ENCODE measurements around the gene ZNF276. TPM values are rescaled to one million over a fixed set of nuclear protein-coding genes. Genes with fewer than 3 reads are reported as not detected.
"Not testable (repeated sequence)": the region's sequence is repeated elsewhere in the genome, so short reads cannot be mapped to it uniquely, and the experiment has no call there.

The ZNF276 gene
- total RNA-seq, 1 donor from 2014 or later, result 33.8 TPM

GRCh38 chr16:89733792-89734191 is 12.5 kb downstream of the ZNF276 start:
- DNase-seq (ENCODE audit: extremely low read depth, low read depth, low spot score), result no peak

DNA sequence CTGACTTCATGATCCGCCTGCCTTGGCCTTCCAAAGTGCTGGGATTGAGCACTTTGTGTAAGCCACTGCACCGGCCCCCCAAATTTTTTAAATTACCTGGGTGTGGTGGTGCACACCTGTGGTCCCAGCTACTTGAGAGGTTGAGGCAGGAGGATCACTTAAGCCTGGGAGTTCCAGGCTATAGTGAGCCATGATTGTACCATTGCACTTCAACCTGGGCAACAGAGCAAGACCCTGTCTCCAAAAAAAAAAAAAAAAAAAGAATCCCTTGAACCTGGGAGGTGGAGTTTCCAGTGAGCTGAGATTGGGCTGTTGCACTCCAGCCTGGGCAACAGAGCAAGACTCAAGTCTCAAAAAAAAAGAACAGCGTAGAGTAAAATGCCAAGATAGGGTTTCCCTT is 15.2 kb downstream of the ZNF276 start:
- no peak for DNase-seq (ENCODE audit: extremely low read depth, low read depth, low spot score)

- no peak for DNase-seq (ENCODE audit: extremely low read depth, low read depth, low spot score)
Measured at GRCh38 chr16:89737341-89738071, 16.2 kb downstream of the ZNF276 start.

DNA sequence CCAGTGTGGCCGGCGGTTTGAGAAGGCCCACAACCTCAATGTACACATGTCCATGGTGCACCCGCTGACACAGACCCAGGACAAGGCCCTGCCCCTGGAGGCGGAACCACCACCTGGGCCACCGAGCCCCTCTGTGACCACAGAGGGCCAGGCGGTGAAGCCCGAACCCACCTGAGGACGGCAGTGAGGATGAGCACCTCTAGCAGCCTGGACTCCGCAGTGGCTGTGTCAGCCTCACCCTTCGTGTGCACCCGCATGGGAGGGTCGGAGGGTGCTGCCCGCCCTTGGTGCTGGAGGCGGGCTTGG is 16.7 kb downstream of the ZNF276 start:
- no peak for DNase-seq (ENCODE audit: extremely low read depth, low read depth, low spot score)

- no peak for DNase-seq (ENCODE audit: extremely low read depth, low read depth, low spot score)
Measured at GRCh38 chr16:89738538-89739317, 17.4 kb downstream of the ZNF276 start.

GRCh38 chr16:89739383-89739782 is 18.0 kb downstream of the ZNF276 start:
- no peak for DNase-seq (ENCODE audit: extremely low read depth, low read depth, low spot score)

- no peak for DNase-seq (ENCODE audit: extremely low read depth, low read depth, low spot score)
Measured at GRCh38 chr16:89741342-89742014, 20.1 kb downstream of the ZNF276 start.

GRCh38 chr16:89742948-89743347 is 21.6 kb downstream of the ZNF276 start:
- DNase-seq (ENCODE audit: extremely low read depth, low read depth, low spot score), result no peak

DNA sequence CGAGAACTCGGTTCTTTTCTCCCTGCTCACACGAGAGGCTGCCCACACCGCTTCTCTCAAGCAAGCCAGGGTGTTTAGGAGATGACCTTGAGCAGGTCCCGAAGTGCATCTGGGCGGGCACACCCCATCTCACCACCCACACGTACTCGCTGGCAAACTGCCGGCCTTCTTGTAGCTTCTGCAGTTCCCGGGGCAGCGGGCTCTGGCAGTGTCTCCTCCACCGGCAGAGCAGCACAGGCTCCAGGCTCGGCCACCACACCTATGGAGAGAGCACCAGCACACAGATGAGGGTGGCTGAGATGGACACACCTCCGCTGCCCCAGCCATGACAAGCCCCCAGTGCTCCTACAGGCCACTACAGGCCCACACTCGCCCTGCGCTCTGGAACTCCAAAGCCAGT is 23.5 kb downstream of the ZNF276 start:
- DNase-seq (ENCODE audit: extremely low read depth, low read depth, low spot score), result no peak

GRCh38 chr16:89746043-89746442 is 24.7 kb downstream of the ZNF276 start:
- DNase-seq (ENCODE audit: extremely low read depth, low read depth, low spot score), result no peak

DNA sequence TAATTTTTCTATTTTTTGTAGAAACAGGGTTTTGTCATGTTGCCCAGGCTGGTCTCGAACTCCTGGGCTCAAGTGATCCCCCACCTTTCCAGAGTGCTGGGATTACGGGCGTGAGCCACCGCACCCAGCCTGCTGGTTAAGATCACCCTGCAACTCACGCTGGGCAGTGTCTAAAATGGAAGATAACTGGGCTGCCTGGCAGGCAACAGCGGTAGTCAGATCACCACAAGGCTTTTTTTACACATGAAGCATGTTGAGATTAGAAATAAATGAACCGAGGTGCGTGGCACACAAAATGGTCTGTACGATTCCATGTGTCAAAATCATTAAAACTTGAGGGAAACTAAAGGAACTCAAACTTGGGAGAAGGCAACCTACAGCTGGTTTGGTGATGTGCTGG is 26.7 kb downstream of the ZNF276 start:
- DNase-seq (ENCODE audit: extremely low read depth, low read depth, low spot score), result no peak

GRCh38 chr16:89748921-89749320 is 27.6 kb downstream of the ZNF276 start:
- DNase-seq (ENCODE audit: extremely low read depth, low read depth, low spot score), result no peak

DNA sequence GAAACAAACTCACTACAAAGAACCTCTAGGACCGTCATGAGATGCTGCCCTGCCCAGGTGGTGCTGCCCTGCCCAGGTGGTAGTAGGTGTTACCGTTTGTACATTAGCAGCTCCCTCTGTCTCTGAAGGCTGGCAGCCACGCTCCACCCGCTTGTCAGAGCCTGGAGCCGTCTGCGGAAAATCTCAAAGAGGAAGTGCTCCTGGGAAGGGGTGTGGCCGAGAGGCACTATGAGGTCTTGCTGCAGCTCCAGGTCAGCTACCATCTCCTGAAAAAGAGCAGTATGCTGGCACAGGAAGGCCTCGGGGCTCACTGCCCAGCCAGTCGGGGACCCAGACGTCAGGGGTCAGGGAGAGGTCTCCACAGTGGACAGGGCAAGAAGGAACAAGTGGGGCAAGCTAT is 28.3 kb downstream of the ZNF276 start:
- DNase-seq (ENCODE audit: extremely low read depth, low read depth, low spot score), result no peak

DNA sequence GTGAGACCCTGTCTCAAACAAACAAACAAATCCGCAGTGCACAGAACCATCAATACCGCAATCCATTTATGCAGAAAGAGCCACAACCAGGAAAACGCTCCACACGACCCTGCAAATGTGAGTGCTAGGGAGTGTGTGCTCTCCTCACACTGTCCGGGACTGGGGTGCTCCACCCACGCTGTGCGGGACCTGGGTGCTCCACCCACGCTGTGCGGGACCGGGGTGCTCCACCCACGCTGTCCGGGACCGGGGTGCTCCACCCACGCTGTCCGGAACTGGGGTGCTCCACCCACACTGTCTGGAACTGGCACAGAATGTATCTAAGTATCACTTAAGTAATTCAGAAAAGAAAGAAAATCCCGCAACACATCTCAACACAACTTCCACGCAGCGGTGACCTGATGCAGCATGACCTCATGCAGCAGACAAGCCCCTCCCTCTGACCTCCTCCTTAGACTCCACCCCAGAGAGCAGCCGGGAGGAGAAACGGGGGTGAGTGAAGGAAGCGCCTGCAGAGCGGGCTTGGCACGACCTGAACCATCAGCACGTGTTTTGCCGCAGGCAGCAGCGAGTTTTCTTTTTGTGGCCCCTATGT is 38.5 kb downstream of the ZNF276 start:
- DNase-seq (ENCODE audit: extremely low read depth, low read depth, low spot score), result no peak

DNA sequence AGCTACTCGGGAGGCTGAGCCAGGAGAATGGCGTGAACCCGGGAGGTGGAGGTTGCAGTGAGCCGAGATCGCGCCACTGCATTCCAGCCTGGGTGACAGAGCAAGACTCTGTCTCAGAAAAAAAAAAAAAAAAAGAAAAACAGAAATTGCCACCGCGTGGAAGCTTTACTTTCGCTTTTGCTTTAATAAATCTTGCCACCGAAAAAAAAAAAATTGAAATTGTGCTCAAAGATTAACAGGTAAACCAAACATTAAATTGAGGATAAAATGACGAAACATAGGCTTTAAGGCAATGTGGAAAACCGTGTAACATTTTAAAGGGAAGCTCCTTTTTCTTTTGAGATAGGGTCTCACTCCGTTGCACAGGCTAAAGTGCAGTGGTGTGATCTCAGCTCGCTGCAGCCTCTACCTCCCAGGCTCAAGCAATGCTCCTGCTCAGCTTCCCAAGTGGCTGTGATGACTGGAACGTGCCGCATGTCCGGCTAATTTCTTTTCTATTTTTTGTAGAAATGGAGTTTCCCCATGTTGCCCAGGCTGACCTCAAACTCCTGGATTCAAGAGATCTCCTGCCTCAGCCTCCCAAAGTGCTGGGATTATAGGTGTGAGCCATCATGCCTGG is 40.1 kb downstream of the ZNF276 start:
- no peak for DNase-seq (ENCODE audit: extremely low read depth, low read depth, low spot score)

DNA sequence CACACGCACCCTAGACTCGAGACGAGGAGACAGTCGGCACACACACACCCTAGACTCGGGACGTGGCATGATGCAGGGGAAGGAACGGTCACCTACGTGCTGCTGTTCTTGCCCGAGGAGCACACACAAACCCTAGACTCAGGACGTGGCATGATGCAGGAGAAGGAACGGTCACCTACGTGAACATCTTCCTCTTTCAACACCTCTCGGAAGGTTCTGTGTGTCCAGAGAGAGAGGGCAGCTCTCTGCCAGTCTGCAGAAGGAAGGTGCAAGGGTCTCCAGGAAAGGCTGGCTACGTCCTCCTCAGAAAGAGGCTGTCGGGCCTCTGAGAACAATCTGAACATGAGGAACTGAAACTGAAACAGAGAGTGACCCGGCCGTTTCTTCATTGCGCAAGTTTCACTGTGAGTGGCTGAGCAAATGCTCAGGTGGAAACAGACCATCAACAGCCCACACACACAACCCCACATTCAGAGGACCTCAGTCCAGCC is 43.4 kb downstream of the ZNF276 start:
- DNase-seq (ENCODE audit: extremely low read depth, low read depth, low spot score), result no peak

DNA sequence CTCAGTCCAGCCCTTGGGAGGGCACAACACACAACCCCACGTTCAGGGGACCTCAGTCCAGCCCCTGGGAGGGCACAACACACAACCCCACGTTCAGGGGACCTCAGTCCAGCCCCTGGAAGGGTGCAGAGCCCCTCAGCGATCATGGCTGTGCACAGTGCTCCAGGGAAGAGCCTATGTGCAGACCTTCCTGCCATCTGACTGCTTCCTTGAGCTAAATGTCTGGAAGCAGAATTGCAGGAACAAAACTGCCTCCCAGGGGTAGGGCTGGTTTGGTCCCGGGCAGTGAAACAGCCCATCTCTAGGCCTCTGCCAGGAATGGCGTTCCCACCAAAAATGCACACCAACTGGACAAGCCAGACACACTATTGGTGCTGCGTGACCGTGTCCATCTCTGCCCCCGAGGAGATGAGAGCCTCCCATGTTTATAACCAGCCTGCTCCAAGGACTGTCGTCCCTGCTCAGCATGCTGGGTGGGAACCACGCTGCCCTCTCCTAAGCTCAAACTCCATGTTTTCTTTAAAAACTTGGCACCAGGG is 44.0 kb downstream of the ZNF276 start:
- DNase-seq (ENCODE audit: extremely low read depth, low read depth, low spot score), result no peak

GRCh38 chr16:89770367-89770766 is 49.0 kb downstream of the ZNF276 start:
- DNase-seq (ENCODE audit: extremely low read depth, low read depth, low spot score), result no peak

DNA sequence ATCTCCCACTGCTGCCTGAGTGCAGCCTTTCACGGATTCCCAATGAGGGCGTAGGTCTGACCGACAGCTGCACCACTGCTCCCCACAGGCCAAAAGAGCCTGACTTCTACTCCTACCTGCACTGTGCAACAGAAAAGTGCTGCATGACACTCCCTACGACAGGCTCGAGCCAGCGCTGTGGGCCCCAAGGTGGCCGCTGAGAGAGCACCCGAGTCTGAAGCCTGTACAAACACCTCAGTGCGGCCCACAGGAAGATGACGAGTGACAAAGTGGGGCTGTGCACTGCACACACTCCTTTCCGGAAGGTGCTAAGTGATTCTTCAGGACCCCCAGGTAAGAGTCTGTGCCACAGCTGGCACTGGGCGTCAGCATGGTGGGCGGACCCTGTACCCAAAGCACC is 53.9 kb downstream of the ZNF276 start:
- no peak for DNase-seq (ENCODE audit: extremely low read depth, low read depth, low spot score)

GRCh38 chr16:89778211-89778610 is 56.9 kb downstream of the ZNF276 start:
- not testable (repeated sequence) for DNase-seq (ENCODE audit: extremely low read depth, low read depth, low spot score)
